Lower leg skin (tissue), 4 donors: ENCODE results near the gene SULT1C4. TPM values are rescaled to one million over a fixed set of nuclear protein-coding genes. Genes with fewer than 3 reads are reported as not detected.

ENCODE experiments used
- DNase-seq, 2 donors: peaks; one replicate each; pipeline ENCODE4 v3.0.0-alpha.2; 2019; ENCODE audit warnings: low spot score in 2 of 2
- H3K4me3 ChIP-seq: fragments of 200-600 bp; sonication (generic); 2 replicates; pipeline ENCODE4 v1.5.1; 2017; ENCODE audit warnings: mild to moderate bottlenecking, low read depth; ENCODE audit not compliant: poor library complexity, severe bottlenecking
- CTCF ChIP-seq, 3 donors: fragments of 450-650 bp; IDR thresholded peaks; one replicate each; pipeline ENCODE4 v1.5.1; 2016; ENCODE audit warnings: antibody characterized with exemption in 3 of 3, mild to moderate bottlenecking in 3 of 3, moderate library complexity in 2 of 3
- POLR2A ChIP-seq, 2 donors: fragments of 450-650 bp; IDR thresholded peaks; one replicate each; pipeline ENCODE4 v1.6.1; 2016 to 2017; ENCODE audit warnings: antibody characterized with exemption in 2 of 2, mild to moderate bottlenecking in 1 of 2, moderate library complexity in 1 of 2
- WGBS, 2 donors: methylation state at CpG; one replicate each; pipeline ENCODE4 v1.1.5; 2018; 5-methylcytosine and 5-hydroxymethylcytosine counted together
- intact Hi-C: fragments of 100-400 bp; cut with DNase I; formaldehyde crosslinking; loops from one replicate; pipeline ENCODE4 v1.15.0; 2023; ENCODE audit warnings: low total_unique reads
- total RNA-seq, 4 donors: library from RNA; depleted of rRNA; stranded (reverse); fragments of >200 nt; gene quantifications; one replicate each; pipeline ENCODE4 v1.1.0, GENCODE V29; 2016

SULT1C4 gene
- total RNA-seq, 4 donors from 2014 or later = 0.17 to 2.4 (median 0.93) TPM

- TF ChIP-seq CTCF (IDR thresholded peaks at IDR 0.05) (no peak), POLR2A (IDR thresholded peaks at IDR 0.05) (no peak)
- DNase-seq = no peak
- H3K4me3 ChIP-seq = no peak overlapping the region
- 85 to 91% methylated on average over 6 of the region's 6 CpGs for WGBS, 2 donors
- intact Hi-C loops = no loop called here
These were observed 13.0 kb upstream of the SULT1C4 start for GRCh38 chr2:108364676-108365297.

GRCh38 chr2:108365656-108366055 lies 12.1 kb upstream of the SULT1C4 start:
- H3K4me3 ChIP-seq = no peak overlapping the region
- intact Hi-C loops = no loop called here
- TF ChIP-seq POLR2A (IDR thresholded peaks at IDR 0.05) = no peak
- TF ChIP-seq CTCF (IDR thresholded peaks at IDR 0.05) = no peak
- DNase-seq = no peak
- 94 to 98% methylated on average over 3 of the region's 3 CpGs for WGBS, 2 donors

GRCh38 chr2:108367014-108367413 lies 10.7 kb upstream of the SULT1C4 start:
- no peak for DNase-seq
- 70 to 96% methylated on average over 1 of the region's 1 CpG for WGBS, 2 donors
- TF ChIP-seq CTCF (IDR thresholded peaks at IDR 0.05) (no peak), POLR2A (IDR thresholded peaks at IDR 0.05) (no peak)
- intact Hi-C loops = no loop called here
- no peak overlapping the region for H3K4me3 ChIP-seq

- TF ChIP-seq CTCF (IDR thresholded peaks at IDR 0.05) (no peak), POLR2A (IDR thresholded peaks at IDR 0.05) (no peak)
- WGBS, 2 donors = 49 to 52% methylated on average over 2 of the region's 2 CpGs
- DNase-seq = no peak
- no peak overlapping the region for H3K4me3 ChIP-seq
- intact Hi-C loops = no loop called here
These were observed 10.1 kb upstream of the SULT1C4 start for GRCh38 chr2:108367561-108368175.

- H3K4me3 ChIP-seq = no peak overlapping the region
- TF ChIP-seq POLR2A (IDR thresholded peaks at IDR 0.05) = no peak
- no peak for TF ChIP-seq CTCF (IDR thresholded peaks at IDR 0.05)
- WGBS, 2 donors = 75 to 94% methylated on average over 2 of the region's 2 CpGs
- no peak for DNase-seq
- intact Hi-C loops = no loop called here
These were observed 8.6 kb upstream of the SULT1C4 start for GRCh38 chr2:108369153-108369552.

- intact Hi-C loops = no loop called here
- WGBS, 2 donors = 64 to 74% methylated on average over 2 of the region's 2 CpGs
- H3K4me3 ChIP-seq = no peak overlapping the region
- no peak for DNase-seq
- no peak for TF ChIP-seq CTCF (IDR thresholded peaks at IDR 0.05)
- TF ChIP-seq POLR2A (IDR thresholded peaks at IDR 0.05) = no peak
These were observed 7.7 kb upstream of the SULT1C4 start for GRCh38 chr2:108370080-108370479.
